SIG-M5 treated with dmso at 0.1 percent for 504 hours (cell line): ENCODE data around the gene TBC1D19.
"Not testable (repeated sequence)": the region's sequence is repeated elsewhere in the genome, so short reads cannot be mapped to it uniquely, and the experiment has no call there.

Source experiments
- DNase-seq: peaks from one replicate; lab custom pipeline; 2025; ENCODE audit not compliant: unreplicated experiment; lab: John Stamatoyannopoulos, UW

Gene TBC1D19

GRCh38 chr4:26583865-26584652, at the start of gene TBC1D19:
TBC1D19 (plus strand) TSS chr4:26584084; CDS start chr4:26584194, 110 bp downstream.
- peak; percentile 87 for DNase-seq

- no peak for DNase-seq
Observed at GRCh38 chr4:26542991-26543390, 40.9 kb upstream of the TBC1D19 start.

GRCh38 chr4:26544421-26544820, 39.5 kb upstream of the TBC1D19 start:
- no peak for DNase-seq

GRCh38 chr4:26548379-26548778, 35.5 kb upstream of the TBC1D19 start:
- not testable (repeated sequence) for DNase-seq

GRCh38 chr4:26557164-26557563, 26.7 kb upstream of the TBC1D19 start:
- no peak for DNase-seq

GRCh38 chr4:26558166-26558895, 25.6 kb upstream of the TBC1D19 start:
- DNase-seq: no peak

GRCh38 chr4:26566133-26566532, 17.8 kb upstream of the TBC1D19 start:
- DNase-seq: no peak

GRCh38 chr4:26568446-26568994, 15.4 kb upstream of the TBC1D19 start:
- DNase-seq: no peak

- DNase-seq: no peak
Observed at GRCh38 chr4:26570596-26570995, 13.3 kb upstream of the TBC1D19 start.

- no peak for DNase-seq
Observed at GRCh38 chr4:26573389-26573794, 10.5 kb upstream of the TBC1D19 start.

- DNase-seq: no peak
Observed at GRCh38 chr4:26574563-26574962, 9.3 kb upstream of the TBC1D19 start.

- DNase-seq: no peak
Observed at GRCh38 chr4:26576231-26576739, 7.6 kb upstream of the TBC1D19 start.

- no peak for DNase-seq
Observed at GRCh38 chr4:26577066-26577465, 6.8 kb upstream of the TBC1D19 start.

GRCh38 chr4:26579169-26579568, 4.7 kb upstream of the TBC1D19 start:
- DNase-seq: no peak

GRCh38 chr4:26581341-26581740, 2.5 kb upstream of the TBC1D19 start:
- DNase-seq: not testable (repeated sequence)

GRCh38 chr4:26583538-26583864, 383 bp upstream of the TBC1D19 start:
- peak; percentile 59 for DNase-seq

- DNase-seq: no peak
Observed at GRCh38 chr4:26584725-26585124, 841 bp downstream of the TBC1D19 start.

- no peak for DNase-seq
Observed at GRCh38 chr4:26589705-26590104, 5.8 kb downstream of the TBC1D19 start.

GRCh38 chr4:26590639-26591038, 6.8 kb downstream of the TBC1D19 start:
- no peak for DNase-seq

- not testable (repeated sequence) for DNase-seq
Observed at GRCh38 chr4:26593557-26593956, 9.7 kb downstream of the TBC1D19 start.

- DNase-seq: no peak
Observed at GRCh38 chr4:26594371-26594770, 10.5 kb downstream of the TBC1D19 start.

- DNase-seq: no peak
Observed at GRCh38 chr4:26594778-26595177, 10.9 kb downstream of the TBC1D19 start.
